Psoas muscle (tissue), 8 donors: ENCODE measurements around the gene ATOH8. TPM values are rescaled to one million over a fixed set of nuclear protein-coding genes. Genes with fewer than 3 reads are reported as not detected.

Experiments
- ATAC-seq, 4 donors: fragments of 200-7000 bp; cut with Tn5 transposase; one replicate each; pipeline ENCODE4 v1.9.1; 2020; ENCODE audit warnings: moderate library complexity in 3 of 4, mild to moderate bottlenecking in 2 of 4
- DNase-seq, 2 donors: peaks; one replicate each; pipeline ENCODE4 v3.0.0-alpha.2; 2020
- H3K27ac ChIP-seq: fragments of 200-600 bp; one replicate; pipeline ENCODE4 v1.8.0; 2022
- H3K27me3 ChIP-seq, 3 donors: fragments of 200-600 bp in 1 of 3; one replicate each; pipeline versions ENCODE4 v1.6.1 to v1.8.0; 2013 to 2022; ENCODE audit warnings: low read length in 2 of 3, mild to moderate bottlenecking in 2 of 3, moderate library complexity in 1 of 3; ENCODE audit not compliant: insufficient read depth in 3 of 3
- H3K36me3 ChIP-seq, 2 donors: fragments of 200-600 bp in 1 of 2; one replicate each; pipeline versions ENCODE4 v1.6.1 to v1.8.0; 2013 to 2022; ENCODE audit warnings: low read depth in 1 of 2, mild to moderate bottlenecking in 1 of 2, moderate library complexity in 1 of 2; ENCODE audit not compliant: insufficient read depth in 1 of 2
- H3K4me1 ChIP-seq: fragments of 200-600 bp; one replicate; pipeline ENCODE4 v1.8.0; 2022
- H3K4me3 ChIP-seq: fragments of 200-600 bp; one replicate; pipeline ENCODE4 v1.8.0; 2022; ENCODE audit warnings: mild to moderate bottlenecking
- H3K9me3 ChIP-seq: fragments of 200-600 bp; one replicate; pipeline ENCODE4 v1.8.0; 2022
- CTCF ChIP-seq: fragments of 200-600 bp; IDR thresholded peaks from one replicate; pipeline ENCODE4 v1.8.0; 2022; ENCODE audit warnings: antibody characterized with exemption
- WGBS, 3 donors: extraction: QIAGEN DNeasy Blood & Tissue Kit; methylation state at CpG; one replicate each; pipeline versions ENCODE4 v1.1.6 to v1.1.7; 2013; 5-methylcytosine and 5-hydroxymethylcytosine counted together
- intact Hi-C, 2 donors: fragments of 100-400 bp; cut with DNase I; formaldehyde crosslinking; loops; one replicate each; pipeline versions ENCODE4 v1.11.0 to v1.14.2; 2022
- polyA plus RNA-seq, 3 donors: library from polyadenylated mRNA; stranded (reverse); fragments of 200-250 nt; gene quantifications; one replicate each; pipeline ENCODE4 v1.2.3, GENCODE V29; 2013
- total RNA-seq, 4 donors: library from RNA; stranded (reverse); fragmentation: NEBNext Ultra II Directional in 2 of 4; extraction: Animal tissue kit (Norgen Biotek cat#: 25700) in 2 of 4; gene quantifications; one replicate each; pipeline versions ENCODE4 v1.2.1 to v1.2.4, GENCODE V29; 2021 to 2023
- donor health status: healthy with polysubstance abuse.
- donor health status: DM: no; HTN: no; CAD: no; lungs with moderate emphysema.
- donor health status: Bipolar disorder and iron deficiency.
- donor health status: healthy.
- donor health status: DM: yes; HTN: yes; CAD: no.
- donor health status: DM: no; HTN: no; CAD: no.
- donor health status: DM: no; HTN: no; CAD: no.
- donor health status: DM: yes; HTN: yes; CAD: no.

The ATOH8 gene
- total and polyA plus RNA-seq, 7 donors = 22.0 to 82.1 (median 59.4) TPM

- Histone ChIP-seq H3K9me3 (no peaks in the 10 kb centered on the region), H3K4me3 (peak overlapping the region; percentile 1), H3K36me3 (no peaks in the 10 kb centered on the region), H3K27me3 (no peaks in the 10 kb centered on the region), H3K4me1 (peaks cover 45% of the 10 kb centered on the region), H3K27ac (peak overlapping the region; percentile 30)
- intact Hi-C loops = loop anchor here (2.0 to 5.0 kb wide), 3 partner anchors 46 to 62 kb away; no protein-coding TSS in a partner anchor
- 26 to 44% (median 27%) methylated on average over 15 of the region's 15 CpGs for WGBS, 3 donors
- peak; percentile 83 for TF ChIP-seq CTCF
- DNase-seq = peak; percentile 75 to 84
- ATAC-seq = peak; percentile 57 to 68 (median 62)
These were observed 2.9 kb upstream of the ATOH8 start for GRCh38 chr2:85750587-85751575.

- ATAC-seq (no peak), DNase-seq (peak in 1 of 2 donors; percentile 53)
- H3K36me3 ChIP-seq = no peaks in the 10 kb centered on the region
- H3K27ac ChIP-seq = no peak overlapping the region
- TF ChIP-seq CTCF = no peak
- 83 to 89% (median 87%) methylated on average over 11 of the region's 11 CpGs for WGBS, 3 donors
- H3K4me1 ChIP-seq = peaks cover 43% of the 10 kb centered on the region
- intact Hi-C loops = loop anchor here (2.0 to 5.0 kb wide), 3 partner anchors 46 to 61 kb away; no protein-coding TSS in a partner anchor
- H3K9me3 ChIP-seq = no peaks in the 10 kb centered on the region
- peak overlapping the region; percentile 1 for H3K4me3 ChIP-seq
- no peaks in the 10 kb centered on the region for H3K27me3 ChIP-seq
These were observed 2.2 kb upstream of the ATOH8 start for GRCh38 chr2:85751627-85752026.

- no peaks in the 10 kb centered on the region for H3K9me3 ChIP-seq
- no peak for ATAC-seq
- H3K4me1 ChIP-seq = peaks cover 53% of the 10 kb centered on the region
- peaks cover 0 to 3% of the 10 kb centered on the region in 2 donors for H3K36me3 ChIP-seq
- H3K4me3 ChIP-seq = peak overlapping the region; percentile 87
- no peak for DNase-seq
- 43 to 52% (median 44%) methylated on average over 26 to 29 of the region's 29 CpGs for WGBS, 3 donors
- no peaks in the 10 kb centered on the region for H3K27me3 ChIP-seq
- peak overlapping the region; percentile 86 for H3K27ac ChIP-seq
- no peak for TF ChIP-seq CTCF
- intact Hi-C loops = loop anchor here in 1 of 2 donors (5.0 kb wide), 1 partner anchor 44 kb away; no protein-coding TSS in a partner anchor
These were observed 711 bp upstream of the ATOH8 start for GRCh38 chr2:85753035-85753524.

GRCh38 chr2:85754313-85755095 is 713 bp downstream of the ATOH8 start:
- no peaks in the 10 kb centered on the region for H3K27me3 ChIP-seq
- intact Hi-C loops = loop anchor here (2.0 to 5.0 kb wide), 2 partner anchors 16 to 43 kb away; no protein-coding TSS in a partner anchor
- peaks cover 0 to 16% of the 10 kb centered on the region in 2 donors for H3K36me3 ChIP-seq
- peak; percentile 15 for TF ChIP-seq CTCF
- ATAC-seq = peak in 3 of 4 donors; percentile 29 to 40 (median 38)
- H3K27ac ChIP-seq = peak overlapping the region; percentile 86
- no peaks in the 10 kb centered on the region for H3K9me3 ChIP-seq
- 1% methylated on average over 73 to 93 of the region's 93 CpGs for WGBS, 3 donors
- H3K4me1 ChIP-seq = peaks cover 53% of the 10 kb centered on the region
- DNase-seq = peak; percentile 42 to 71
- peak overlapping the region; percentile 87 for H3K4me3 ChIP-seq
